GM12875 (cell line): ENCODE data around the gene RPL3.

Experiments
- H3K4me3 ChIP-seq: one replicate; pipeline ENCODE4 v1.5.1; 2011; ENCODE audit warnings: low read depth, low read length, control low read depth
- CTCF ChIP-seq: IDR thresholded peaks from 2 replicates; pipeline ENCODE4 v1.5.1; 2011; ENCODE audit warnings: low read depth, mild to moderate bottlenecking, control low read depth, inconsistent platforms, low read length, moderate library complexity, borderline replicate concordance; ENCODE audit not compliant: insufficient read depth

Gene RPL3

GRCh38 chr22:39318507-39319283 lies 728 bp downstream of the RPL3 start:
- TF ChIP-seq CTCF: no peak
- peak overlapping the region; percentile 71 for H3K4me3 ChIP-seq

GRCh38 chr22:39317775-39318506 lies 1.5 kb downstream of the RPL3 start:
- peak overlapping the region; percentile 71 for H3K4me3 ChIP-seq
- TF ChIP-seq CTCF: no peak

GRCh38 chr22:39317084-39317774 lies 2.2 kb downstream of the RPL3 start:
- TF ChIP-seq CTCF: no peak
- peak overlapping the region; percentile 71 for H3K4me3 ChIP-seq

GRCh38 chr22:39316440-39317083 lies 2.9 kb downstream of the RPL3 start:
- TF ChIP-seq CTCF: peak; percentile 78
- peak overlapping the region; percentile 71 for H3K4me3 ChIP-seq

- no peak for TF ChIP-seq CTCF
- H3K4me3 ChIP-seq: no peak overlapping the region
Observed at GRCh38 chr22:39315389-39315788, 4.0 kb downstream of the RPL3 start.

GRCh38 chr22:39314251-39314971 lies 5.0 kb downstream of the RPL3 start:
- H3K4me3 ChIP-seq: no peak overlapping the region
- TF ChIP-seq CTCF: no peak
